HL-60 (cell line): ENCODE results near the gene ARHGAP26.

ENCODE experiments used
- DNase-seq, 2 experiments: peaks; one replicate each; pipeline ENCODE4 v3.0.0-alpha.2; 2010 to 2020; ENCODE audit warnings: low read depth in 1 of 2, low spot score in 1 of 2
- H3K27ac ChIP-seq: fragments of 250-450 bp; sonication (Bioruptor Pico); replicated peaks from 2 replicates; pipeline ENCODE4 v1.5.1; 2020; ENCODE audit warnings: mild to moderate bottlenecking, moderate library complexity
- H3K27me3 ChIP-seq: fragments of 250-450 bp; sonication (Bioruptor Pico); 2 replicates; pipeline ENCODE4 v1.5.1; 2021; ENCODE audit warnings: mild to moderate bottlenecking, moderate library complexity; ENCODE audit not compliant: insufficient read depth, poor library complexity, severe bottlenecking
- H3K4me3 ChIP-seq: replicated peaks from 2 replicates; pipeline ENCODE4 v1.5.1; 2011; ENCODE audit warnings: mild to moderate bottlenecking, control low read depth, low read length; ENCODE audit not compliant: insufficient read depth
- CTCF ChIP-seq: IDR thresholded peaks from one replicate; pipeline ENCODE4 v1.5.1; 2011; ENCODE audit warnings: low read length, control low read depth, inconsistent platforms; ENCODE audit not compliant: insufficient read depth
- GABPA ChIP-seq: IDR thresholded peaks from 2 replicates; pipeline ENCODE4 v1.6.1; 2012; ENCODE audit warnings: low read depth
- POLR2AphosphoS5 ChIP-seq: IDR thresholded peaks from 2 replicates; pipeline ENCODE4 v1.6.1; 2012; ENCODE audit warnings: low read depth
- REST ChIP-seq: IDR thresholded peaks from 2 replicates; pipeline ENCODE4 v1.6.1; 2012; ENCODE audit warnings: low read depth; ENCODE audit not compliant: insufficient replicate concordance
- SPI1 ChIP-seq: IDR thresholded peaks from 2 replicates; pipeline ENCODE4 v1.6.1; 2012; ENCODE audit warnings: low read depth, mild to moderate bottlenecking, borderline replicate concordance

ARHGAP26 gene

GRCh38 chr5:142876817-142877216 lies 106.6 kb downstream of the ARHGAP26 start:
- no peak for DNase-seq
- no peak overlapping the region for H3K27ac ChIP-seq
- H3K27me3 ChIP-seq = no peaks in the 10 kb centered on the region
- no peak overlapping the region for H3K4me3 ChIP-seq
- TF ChIP-seq GABPA (no peak), POLR2AphosphoS5 (no peak), CTCF (no peak), SPI1 (no peak), REST (no peak)

GRCh38 chr5:142878111-142878510 lies 107.9 kb downstream of the ARHGAP26 start:
- no peak overlapping the region for H3K4me3 ChIP-seq
- TF ChIP-seq REST = no peak
- TF ChIP-seq SPI1 = no peak
- no peak for TF ChIP-seq POLR2AphosphoS5
- no peak for TF ChIP-seq CTCF
- TF ChIP-seq GABPA = no peak
- H3K27ac ChIP-seq = no peak overlapping the region
- H3K27me3 ChIP-seq = no peaks in the 10 kb centered on the region
- no peak for DNase-seq

GRCh38 chr5:142878638-142879037 lies 108.5 kb downstream of the ARHGAP26 start:
- no peak for DNase-seq
- Histone ChIP-seq H3K27ac (no peak overlapping the region), H3K4me3 (no peak overlapping the region), H3K27me3 (no peaks in the 10 kb centered on the region)
- TF ChIP-seq SPI1 (no peak), CTCF (no peak), REST (no peak), POLR2AphosphoS5 (no peak), GABPA (no peak)
